GM12891 (cell line): ENCODE measurements around the gene BDH1.

ENCODE experiments used
- POLR2A ChIP-seq: IDR thresholded peaks from 2 replicates; pipeline ENCODE4 v1.6.1; 2011; ENCODE audit warnings: low read depth, low read length, control low read depth
- POLR2AphosphoS5 ChIP-seq: IDR thresholded peaks from 2 replicates; pipeline ENCODE4 v1.6.1; 2011; ENCODE audit warnings: low read depth, low read length, control low read depth

DNA sequence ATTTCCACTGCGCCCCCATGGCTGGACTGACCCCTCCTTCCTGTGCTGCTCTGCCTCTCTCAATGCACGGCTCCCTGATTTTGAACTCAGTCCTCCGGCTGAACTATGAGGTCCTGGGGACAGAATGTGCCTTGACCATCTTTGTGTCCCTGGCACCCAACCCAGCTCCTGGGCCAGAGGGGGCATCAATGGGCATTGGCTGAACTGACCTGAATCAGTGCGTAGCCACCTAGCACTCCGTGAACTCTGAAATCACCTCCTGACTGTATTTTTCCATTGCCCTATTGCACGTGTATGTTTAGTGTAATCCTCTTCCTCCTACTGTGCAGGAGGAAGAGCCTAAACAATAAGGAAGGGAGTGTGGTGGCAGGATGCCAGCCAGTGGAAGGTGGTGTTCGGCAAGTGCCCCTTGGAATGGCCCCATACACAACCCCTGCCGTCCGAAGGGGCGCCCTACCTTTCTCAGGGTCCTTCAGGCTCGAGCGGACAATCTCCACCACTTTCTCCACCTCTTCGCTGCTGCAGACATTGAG lies 33.5 kb downstream of the BDH1 start:
- TF ChIP-seq POLR2A: no peak
- no peak for TF ChIP-seq POLR2AphosphoS5
